SH-SY5Y (cell line): ENCODE measurements around the gene STAT4.

Experiments used
- GATA2 ChIP-seq: IDR thresholded peaks from 2 replicates; pipeline ENCODE4 v1.6.1; 2011; ENCODE audit warnings: mild to moderate bottlenecking, low read depth, low read length
- GATA3 ChIP-seq: IDR thresholded peaks from 2 replicates; pipeline ENCODE4 v1.6.1; 2011; ENCODE audit warnings: low read depth, mild to moderate bottlenecking, low read length, moderate library complexity

GRCh38 chr2:191143791-191144190 lies 7.0 kb downstream of the STAT4 start:
- TF ChIP-seq GATA2 (no peak), GATA3 (no peak)
